Peyer's patch (tissue), 4 donors: ENCODE measurements around the gene CDH23. TPM values are rescaled to one million over a fixed set of nuclear protein-coding genes. Genes with fewer than 3 reads are reported as not detected.

Experiments
- DNase-seq, 3 donors: peaks; one replicate each; pipeline ENCODE4 v3.0.0-alpha.2; 2017 to 2019
- H3K27ac ChIP-seq, 4 donors: fragments of 200-600 bp; sonication (generic); one replicate each; pipeline ENCODE4 v1.5.1; 2016 to 2019
- H3K27me3 ChIP-seq, 2 donors: fragments of 200-600 bp; sonication (generic); one replicate each; pipeline ENCODE4 v1.5.1; 2019
- H3K36me3 ChIP-seq, 3 donors: fragments of 200-600 bp; sonication (generic); one replicate each; pipeline ENCODE4 v1.5.1; 2016 to 2019
- H3K4me1 ChIP-seq, 4 donors: fragments of 200-600 bp; sonication (generic); one replicate each; pipeline ENCODE4 v1.5.1; 2016 to 2019
- H3K4me3 ChIP-seq, 4 donors: fragments of 200-600 bp; sonication (generic); 1 replicate in 3 of 4; 2 replicates in 1 of 4; pipeline ENCODE4 v1.5.1; 2016 to 2019; ENCODE audit warnings: mild to moderate bottlenecking in 1 of 4
- H3K9me3 ChIP-seq, 4 donors: fragments of 200-600 bp; sonication (generic); one replicate each; pipeline ENCODE4 v1.5.1; 2016 to 2019; ENCODE audit warnings: mild to moderate bottlenecking in 1 of 4
- POLR2A ChIP-seq, 2 donors: fragments of 450-650 bp; IDR thresholded peaks; one replicate each; pipeline ENCODE4 v1.5.1; 2017; ENCODE audit warnings: antibody characterized with exemption in 2 of 2, mild to moderate bottlenecking in 2 of 2, moderate library complexity in 2 of 2
- total RNA-seq, 4 donors: library from RNA; depleted of rRNA; stranded (reverse); fragments of >200 nt; gene quantifications; one replicate each; pipeline ENCODE4 v1.1.0, GENCODE V29; 2016
- TF ChIP-seq, protein P1 (sequence below), 6 experiments: fragments of 450-650 bp in 4 of 6; fragments of 200-600 bp in 2 of 6; sonication (generic) in 1 of 6; IDR thresholded peaks; one replicate each; pipeline ENCODE4 v1.5.1; 2017 to 2019; ENCODE audit warnings: antibody characterized with exemption in 6 of 6, mild to moderate bottlenecking in 3 of 6, moderate library complexity in 1 of 6

Gene CDH23
- total RNA-seq, 4 donors from 2014 or later, result 3.2 to 9.9 (median 5.4) TPM

DNA sequence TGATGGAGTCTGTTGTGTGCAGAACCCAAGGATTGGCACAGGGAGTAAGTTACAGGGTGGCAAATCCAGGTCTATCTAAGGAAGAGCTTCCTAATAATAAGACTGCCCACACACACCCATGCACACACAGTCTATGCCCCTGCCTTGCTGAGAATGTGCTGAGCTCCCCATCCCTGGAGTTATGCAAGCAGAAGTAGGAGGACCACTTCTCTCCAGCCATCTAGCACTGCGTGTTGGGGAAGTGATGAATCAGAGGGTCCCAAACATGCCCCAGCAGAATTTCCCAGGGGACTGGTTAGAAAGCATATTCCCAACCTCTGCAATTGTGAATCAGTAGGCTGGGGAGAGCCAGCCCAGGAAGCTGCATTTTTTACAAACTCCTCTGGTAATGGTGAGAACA, 117.2 kb downstream of the CDH23 start:
- no peaks in the 10 kb centered on the region for H3K36me3 ChIP-seq
- no peaks in the 10 kb centered on the region for H3K27me3 ChIP-seq
- H3K9me3 ChIP-seq, result no peaks in the 10 kb centered on the region
- H3K4me1 ChIP-seq, result no peaks in the 10 kb centered on the region
- no peak for TF ChIP-seq POLR2A (IDR thresholded peaks at IDR 0.05)
- TF ChIP-seq, protein P1, sequence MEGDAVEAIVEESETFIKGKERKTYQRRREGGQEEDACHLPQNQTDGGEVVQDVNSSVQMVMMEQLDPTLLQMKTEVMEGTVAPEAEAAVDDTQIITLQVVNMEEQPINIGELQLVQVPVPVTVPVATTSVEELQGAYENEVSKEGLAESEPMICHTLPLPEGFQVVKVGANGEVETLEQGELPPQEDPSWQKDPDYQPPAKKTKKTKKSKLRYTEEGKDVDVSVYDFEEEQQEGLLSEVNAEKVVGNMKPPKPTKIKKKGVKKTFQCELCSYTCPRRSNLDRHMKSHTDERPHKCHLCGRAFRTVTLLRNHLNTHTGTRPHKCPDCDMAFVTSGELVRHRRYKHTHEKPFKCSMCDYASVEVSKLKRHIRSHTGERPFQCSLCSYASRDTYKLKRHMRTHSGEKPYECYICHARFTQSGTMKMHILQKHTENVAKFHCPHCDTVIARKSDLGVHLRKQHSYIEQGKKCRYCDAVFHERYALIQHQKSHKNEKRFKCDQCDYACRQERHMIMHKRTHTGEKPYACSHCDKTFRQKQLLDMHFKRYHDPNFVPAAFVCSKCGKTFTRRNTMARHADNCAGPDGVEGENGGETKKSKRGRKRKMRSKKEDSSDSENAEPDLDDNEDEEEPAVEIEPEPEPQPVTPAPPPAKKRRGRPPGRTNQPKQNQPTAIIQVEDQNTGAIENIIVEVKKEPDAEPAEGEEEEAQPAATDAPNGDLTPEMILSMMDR (IDR thresholded peaks at IDR 0.05), result no peak
- H3K4me3 ChIP-seq, result no peak overlapping the region
- H3K27ac ChIP-seq, result no peak overlapping the region
- DNase-seq, result no peak

- no peaks in the 10 kb centered on the region for H3K9me3 ChIP-seq
- no peak overlapping the region for H3K27ac ChIP-seq
- no peak for DNase-seq
- TF ChIP-seq, protein P1 (IDR thresholded peaks at IDR 0.05), result no peak
- no peak for TF ChIP-seq POLR2A (IDR thresholded peaks at IDR 0.05)
- H3K36me3 ChIP-seq, result no peaks in the 10 kb centered on the region
- H3K4me1 ChIP-seq, result no peaks in the 10 kb centered on the region
- no peaks in the 10 kb centered on the region for H3K27me3 ChIP-seq
- H3K4me3 ChIP-seq, result no peak overlapping the region
These were observed 118.9 kb downstream of the CDH23 start for GRCh38 chr10:71515531-71516172.

- no peaks in the 10 kb centered on the region for H3K4me1 ChIP-seq
- H3K36me3 ChIP-seq, result no peaks in the 10 kb centered on the region
- no peak overlapping the region for H3K27ac ChIP-seq
- no peaks in the 10 kb centered on the region for H3K9me3 ChIP-seq
- no peak for DNase-seq
- no peak overlapping the region for H3K4me3 ChIP-seq
- H3K27me3 ChIP-seq, result no peaks in the 10 kb centered on the region
- TF ChIP-seq POLR2A (IDR thresholded peaks at IDR 0.05), result no peak
- TF ChIP-seq, protein P1 (IDR thresholded peaks at IDR 0.05), result no peak
These were observed 120.2 kb downstream of the CDH23 start for GRCh38 chr10:71516890-71517289.

GRCh38 chr10:71517298-71518169, 120.8 kb downstream of the CDH23 start:
- no peak for TF ChIP-seq POLR2A (IDR thresholded peaks at IDR 0.05)
- TF ChIP-seq, protein P1 (IDR thresholded peaks at IDR 0.05), result no peak
- Histone ChIP-seq H3K36me3 (no peaks in the 10 kb centered on the region), H3K27ac (no peak overlapping the region), H3K9me3 (no peaks in the 10 kb centered on the region), H3K4me3 (no peak overlapping the region), H3K4me1 (no peaks in the 10 kb centered on the region), H3K27me3 (no peaks in the 10 kb centered on the region)
- no peak for DNase-seq

GRCh38 chr10:71520042-71520441, 123.3 kb downstream of the CDH23 start:
- H3K36me3 ChIP-seq, result no peaks in the 10 kb centered on the region
- no peak for DNase-seq

More at GRCh38 chr10:71520042-71520441, 123.3 kb downstream of the CDH23 start:
- no peak for TF ChIP-seq POLR2A (IDR thresholded peaks at IDR 0.05)
- TF ChIP-seq, protein P1 (IDR thresholded peaks at IDR 0.05), result no peak
- Histone ChIP-seq H3K4me1 (no peaks in the 10 kb centered on the region), H3K27me3 (no peaks in the 10 kb centered on the region), H3K9me3 (no peaks in the 10 kb centered on the region), H3K4me3 (no peak overlapping the region), H3K27ac (no peak overlapping the region)
